ENCODE measurements around the gene EHMT1. TPM values are rescaled to one million over a fixed set of nuclear protein-coding genes. Genes with fewer than 3 reads are reported as not detected.

EHMT1 gene
- total and polyA plus RNA-seq, 9 of the 15 experiments (the other 6 are each of a cell fraction or from before 2014, with no cell fraction given) = 2.2 to 76.0 (median 36.4) TPM

GRCh38 chr9:137619240-137620047 is 639 bp downstream of the EHMT1 start:
- no TSS peak for BruUV-seq (replicated peaks)
- ATAC-seq (peak; percentile 23), FAIRE-seq (peak; percentile 82), DNase-seq (ENCODE audit: extremely low read depth in 1 of 4, low spot score in 3 of 4) (peak in 2 of 4 experiments; percentile 52 to 58)
- Histone ChIP-seq H3K9ac (ENCODE audit: insufficient read depth in 1 of 2, low read depth in 2 of 2, low read length in 2 of 2) (peak overlapping the region; percentile 79 to 98), H2AFZ (ENCODE audit: low read depth, low read length) (peak overlapping the region; percentile 68), H4K20me1 (replicated peaks; ENCODE audit: control insufficient read depth, insufficient read depth, low read length) (peaks cover 4% of the 10 kb centered on the region), H3K9me1 (ENCODE audit: control insufficient read depth, insufficient read depth, low read length) (no peaks in the 10 kb centered on the region), H3K4me3 (peak overlapping the region; percentile 68), H3K79me2 (ENCODE audit: control insufficient read depth, insufficient read depth, low read length) (peaks cover 72% of the 10 kb centered on the region), H3K9me3 (replicated peaks; ENCODE audit: control insufficient read depth, insufficient read depth, low read depth, low read length) (no peaks in the 10 kb centered on the region), H3K27ac (ENCODE audit: extremely low read depth, low read depth, low read length) (peak overlapping the region; percentile 69), H3K36me3 (ENCODE audit: control insufficient read depth, insufficient read depth, low read length) (peaks cover 55% of the 10 kb centered on the region), H3K4me1 (replicated peaks in 1 of 2; ENCODE audit: control insufficient read depth in 2 of 2, insufficient read depth in 2 of 2, low read length in 2 of 2) (peaks cover 29 to 44% of the 10 kb centered on the region in 2 experiments), H3K4me2 (ENCODE audit: insufficient read depth, low read length) (peak overlapping the region; percentile 93), H3K27me3 (ENCODE audit: control insufficient read depth in 2 of 2, insufficient read depth in 2 of 2, low read length in 2 of 2) (no peaks in the 10 kb centered on the region)
- in situ Hi-C loops (cut with MboI) (no loop called here), intact Hi-C loops (cut with micrococcal nuclease) (loop anchor here (5.0 kb wide), 1 partner anchor 48 kb away; no protein-coding TSS in a partner anchor)
- ChIA-PET POLR2A (interaction anchor here (0.5 to 1.7 kb wide), 13 partner anchors 8 to 484 kb away, joined by 3 to 11 read pairs (median 4); partner anchors contain the start of genes ARRDC1 and ZMYND19), CTCF (ENCODE audit: low intra/inter-chr PET ratio) (no interaction called here)
- WGBS (ENCODE audit: insufficient coverage, low coverage, missing lambda C conversion rate) = 1% methylated on average over 36 of the region's 58 CpGs
- TF ChIP-seq ZNF3 (CRISPR knock-in tag; IDR thresholded peaks at IDR 0.05) (no peak), MYC (IDR thresholded peaks at IDR 0.05; ENCODE audit: low read depth, low read length) (0 out of 2 replicates have a peak, but pooled peaks have one; percentile 35), MYC (CRISPR knock-in tag; IDR thresholded peaks at IDR 0.05; ENCODE audit: borderline replicate concordance, low read depth) (no peak), TAF1 (IDR thresholded peaks at IDR 0.05; ENCODE audit: control insufficient read depth, extremely low read depth, insufficient read depth, low read length, severe bottlenecking) (peak; percentile 30), UBTF (IDR thresholded peaks at IDR 0.05; ENCODE audit: borderline replicate concordance in 1 of 2, low read depth in 2 of 2, low read length in 2 of 2) (no peak; a peak in 1 of 4 replicates), HNRNPUL1 (IDR thresholded peaks at IDR 0.05; ENCODE audit: low read length) (no peak), POLR2A (conservative IDR thresholded peaks at IDR 0.05) (peak; percentile 20; the same call in 1 of the 2 replicates), PRDM10 (IDR thresholded peaks at IDR 0.05; ENCODE audit: partially characterized antibody) (peak; percentile 32), MNT (conservative IDR thresholded peaks at IDR 0.05) (peak in 1 of 2 experiments; percentile 60; a peak in 2 of 4 replicates), RBBP5 (IDR thresholded peaks at IDR 0.05; ENCODE audit: borderline replicate concordance, insufficient read depth, low read length, poor library complexity, severe bottlenecking) (peak; percentile 60), RAD21 (CRISPR knock-in tag; conservative IDR thresholded peaks at IDR 0.05 in 1 of 2, IDR thresholded peaks at IDR 0.05 in 1 of 2) (no peak), MXI1 (IDR thresholded peaks at IDR 0.05; ENCODE audit: low read depth, low read length) (peak; percentile 77; the same call in 1 of the 2 replicates)
